Stomach (tissue), 4 donors: Measurements from ENCODE around the gene RASSF3.

Experiments
- CTCF ChIP-seq, 7 experiments: fragments of 450-650 bp in 4 of 7; fragments of 200-600 bp in 3 of 7; sonication (generic) in 3 of 7; IDR thresholded peaks; one replicate each; pipeline ENCODE4 v1.5.1; 2016 to 2019; ENCODE audit warnings: antibody characterized with exemption in 7 of 7, control low read depth in 2 of 7, mild to moderate bottlenecking in 1 of 7
- EP300 ChIP-seq: sonication (generic); formaldehyde crosslinking; IDR thresholded peaks from one replicate; pipeline ENCODE4 v1.6.1; 2017; ENCODE audit warnings: antibody characterized with exemption
- POLR2A ChIP-seq, 4 donors: fragments of 450-650 bp; IDR thresholded peaks; one replicate each; pipeline ENCODE4 v1.6.1; 2016; ENCODE audit warnings: antibody characterized with exemption in 4 of 4, control low read depth in 2 of 4, mild to moderate bottlenecking in 1 of 4, moderate library complexity in 1 of 4

GRCh38 chr12:64678248-64678647 is 68.0 kb downstream of the RASSF3 start:
- TF ChIP-seq POLR2A (IDR thresholded peaks at IDR 0.05) (no peak), CTCF (IDR thresholded peaks at IDR 0.05) (no peak), EP300 (no peak)
